ENCODE measurements around the gene BMP7. TPM values are rescaled to one million over a fixed set of nuclear protein-coding genes. Genes with fewer than 3 reads are reported as not detected.

The BMP7 gene
- total and polyA plus RNA-seq, 9 donors, result 0.07 to 19.4 (median 0.83) TPM

GRCh38 chr20:57230247-57230646 is 36.2 kb downstream of the BMP7 start:
- Histone ChIP-seq H3K4me1 (ENCODE audit: insufficient read depth) (no peaks in the 10 kb centered on the region), H3K9me3 (no peaks in the 10 kb centered on the region), H3K4me3 (no peak overlapping the region), H3K27ac (no peak overlapping the region), H3K36me3 (no peaks in the 10 kb centered on the region), H3K27me3 (no peaks in the 10 kb centered on the region)
- TF ChIP-seq EP300 (IDR thresholded peaks at IDR 0.05) (no peak), POLR2A (IDR thresholded peaks at IDR 0.05) (no peak), CTCF (IDR thresholded peaks at IDR 0.05) (no peak)
- no peak for DNase-seq
- intact Hi-C loops (cut with DNase I), result no loop called here
- 77 to 87% (median 83%) methylated on average over 8 of the region's 8 CpGs for WGBS, 3 donors

GRCh38 chr20:57229490-57229889 is 37.0 kb downstream of the BMP7 start:
- 47 to 66% (median 52%) methylated on average over 4 of the region's 4 CpGs for WGBS, 3 donors

GRCh38 chr20:57225830-57226229 is 40.6 kb downstream of the BMP7 start:
- no peaks in the 10 kb centered on the region for H3K4me1 ChIP-seq (ENCODE audit: insufficient read depth)
- H3K27me3 ChIP-seq, result no peaks in the 10 kb centered on the region
- WGBS, 3 donors, result 75 to 89% (median 82%) methylated on average over 7 of the region's 7 CpGs
- no peak overlapping the region for H3K27ac ChIP-seq
- TF ChIP-seq EP300 (IDR thresholded peaks at IDR 0.05) (no peak), POLR2A (IDR thresholded peaks at IDR 0.05) (no peak), CTCF (IDR thresholded peaks at IDR 0.05) (no peak)
- H3K9me3 ChIP-seq, result no peaks in the 10 kb centered on the region
- H3K36me3 ChIP-seq, result no peaks in the 10 kb centered on the region
- no peak overlapping the region for H3K4me3 ChIP-seq
- intact Hi-C loops (cut with DNase I), result no loop called here
- no peak for DNase-seq

More at GRCh38 chr20:57229490-57229889, 37.0 kb downstream of the BMP7 start:
- no peak overlapping the region for H3K27ac ChIP-seq
- TF ChIP-seq CTCF (IDR thresholded peaks at IDR 0.05), result no peak
- no peak for TF ChIP-seq POLR2A (IDR thresholded peaks at IDR 0.05)
- no peaks in the 10 kb centered on the region for H3K4me1 ChIP-seq (ENCODE audit: insufficient read depth)
- no peak overlapping the region for H3K4me3 ChIP-seq
- no peaks in the 10 kb centered on the region for H3K27me3 ChIP-seq
- DNase-seq, result no peak
- H3K9me3 ChIP-seq, result no peaks in the 10 kb centered on the region
- H3K36me3 ChIP-seq, result no peaks in the 10 kb centered on the region
- intact Hi-C loops (cut with DNase I), result no loop called here

GRCh38 chr20:57225197-57225733 is 41.2 kb downstream of the BMP7 start:
- Histone ChIP-seq H3K9me3 (no peaks in the 10 kb centered on the region), H3K4me3 (no peak overlapping the region), H3K27me3 (no peaks in the 10 kb centered on the region), H3K36me3 (no peaks in the 10 kb centered on the region), H3K27ac (no peak overlapping the region), H3K4me1 (ENCODE audit: insufficient read depth) (no peaks in the 10 kb centered on the region)
- 63 to 78% (median 68%) methylated on average over 4 of the region's 4 CpGs for WGBS, 3 donors
- no peak for DNase-seq
- intact Hi-C loops (cut with DNase I), result no loop called here
- TF ChIP-seq POLR2A (IDR thresholded peaks at IDR 0.05), result no peak
- no peak for TF ChIP-seq CTCF (IDR thresholded peaks at IDR 0.05)
- TF ChIP-seq EP300 (IDR thresholded peaks at IDR 0.05), result no peak
